ENCODE data around the gene HECW1.
"Not testable (repeated sequence)": the region's sequence is repeated elsewhere in the genome, so short reads cannot be mapped to it uniquely, and the experiment has no call there.

Gene HECW1

DNA sequence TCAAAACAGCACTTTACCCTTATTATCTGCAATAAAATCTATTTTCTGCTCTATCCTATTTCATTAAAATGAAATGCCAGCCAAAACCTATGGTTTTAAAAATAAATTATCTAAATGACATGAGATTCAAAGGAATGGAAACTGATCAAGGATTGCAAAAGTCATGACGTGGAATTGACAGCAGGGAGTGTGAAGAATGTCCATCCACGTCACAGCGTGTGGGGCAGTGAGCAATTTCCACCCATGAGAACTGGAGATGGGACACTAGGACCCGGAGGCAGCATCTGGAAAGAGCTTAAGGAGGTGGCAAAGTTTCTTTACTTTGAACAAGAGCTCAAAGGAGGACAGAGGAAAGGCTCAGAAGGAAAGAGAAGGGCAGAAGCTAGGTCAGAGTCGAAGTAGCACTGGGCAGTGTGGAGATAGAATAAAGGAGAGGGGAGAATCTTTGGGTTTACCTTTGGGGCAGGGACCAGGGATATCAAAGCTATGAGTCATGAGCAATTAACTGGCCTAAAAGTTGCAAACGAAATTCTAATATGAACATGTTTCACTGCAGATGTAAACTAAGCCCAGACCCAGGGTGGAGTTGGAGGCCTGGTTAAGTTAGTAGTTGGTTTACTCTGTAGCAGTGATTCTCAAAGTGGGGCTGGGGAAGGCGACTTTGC is 445.5 kb downstream of the HECW1 start:
- DNase-seq: no peak

DNA sequence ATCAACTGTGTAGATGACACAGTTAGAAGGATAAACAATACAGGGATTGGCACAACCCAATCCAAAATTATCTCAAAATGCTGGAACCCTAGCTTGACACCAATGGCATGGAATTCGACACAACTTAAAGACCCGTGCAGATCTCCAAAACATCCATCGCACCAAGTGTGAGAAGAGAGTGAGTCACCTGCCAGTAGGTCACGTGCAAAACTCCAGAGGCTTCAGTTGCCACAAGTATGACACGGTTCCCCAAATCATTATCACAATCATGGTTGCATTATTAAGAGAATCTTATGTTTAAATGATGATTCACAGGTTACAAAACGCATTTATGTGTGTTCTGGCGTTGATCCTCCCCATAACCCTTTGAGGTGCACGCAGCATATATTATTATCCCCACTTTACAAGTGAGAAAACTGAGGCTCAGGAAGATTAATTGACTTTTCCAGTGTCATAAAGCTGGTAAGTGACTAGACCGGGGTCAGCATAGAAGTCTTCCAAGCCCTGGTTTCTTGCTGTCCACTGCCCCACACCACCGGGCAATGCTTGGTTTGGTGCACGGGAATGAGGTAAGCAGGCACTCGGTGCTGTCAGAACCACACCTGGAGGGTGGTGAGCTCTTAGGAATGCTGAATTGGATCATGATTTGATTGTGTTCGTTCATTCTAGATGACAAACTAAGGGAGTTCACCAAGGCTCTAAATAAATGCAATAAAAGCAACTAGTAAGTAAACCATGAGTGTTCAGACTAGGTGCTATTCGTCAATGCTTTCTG is 446.9 kb downstream of the HECW1 start:
- DNase-seq: no peak

DNA sequence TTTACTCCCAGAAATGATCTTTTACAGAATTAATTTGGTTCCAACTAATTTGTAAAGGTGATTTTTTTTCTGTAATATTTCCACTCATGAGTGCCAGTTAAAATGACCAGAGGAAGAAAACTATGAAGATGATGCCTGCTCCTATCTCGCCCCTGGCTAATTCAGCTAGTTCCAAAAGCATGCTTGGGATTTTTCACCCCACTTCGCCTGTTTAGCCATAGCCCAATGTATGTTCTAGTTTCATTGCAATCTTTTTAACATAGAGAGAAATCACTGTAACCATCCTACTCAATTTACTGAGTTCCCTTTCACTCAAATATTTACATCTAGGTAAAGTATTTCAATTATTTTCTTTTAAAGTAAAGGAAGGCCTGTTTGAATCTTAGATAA is 447.5 kb downstream of the HECW1 start:
- no peak for DNase-seq

DNA sequence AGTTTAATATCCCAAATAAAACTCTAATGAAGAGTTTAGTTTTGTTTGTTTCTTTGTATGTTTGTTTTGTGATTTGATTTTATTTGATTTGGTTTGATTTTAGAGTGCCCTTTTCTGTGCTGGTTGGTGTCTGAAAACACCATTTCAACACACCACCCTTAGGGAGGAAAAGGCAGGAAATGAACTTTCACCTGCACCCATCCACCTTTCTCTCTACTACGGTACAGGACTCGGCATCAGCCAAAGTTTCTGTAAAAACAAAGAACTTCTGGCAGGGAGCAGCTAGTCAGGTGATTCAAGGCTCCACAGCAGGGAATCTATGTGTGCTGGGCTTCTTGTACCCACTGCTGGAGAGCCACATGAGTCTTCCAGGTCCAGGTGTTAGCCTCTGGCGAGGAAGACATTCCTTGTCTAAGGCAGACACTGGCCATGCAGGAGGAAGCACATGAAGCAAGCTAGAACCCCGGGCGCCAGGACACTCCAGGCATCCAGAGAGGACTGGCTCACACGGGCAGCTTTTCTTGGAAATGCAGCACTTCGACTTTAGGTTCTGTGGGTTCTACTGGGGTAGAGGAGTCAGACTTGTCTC is 448.4 kb downstream of the HECW1 start:
- DNase-seq: no peak

DNA sequence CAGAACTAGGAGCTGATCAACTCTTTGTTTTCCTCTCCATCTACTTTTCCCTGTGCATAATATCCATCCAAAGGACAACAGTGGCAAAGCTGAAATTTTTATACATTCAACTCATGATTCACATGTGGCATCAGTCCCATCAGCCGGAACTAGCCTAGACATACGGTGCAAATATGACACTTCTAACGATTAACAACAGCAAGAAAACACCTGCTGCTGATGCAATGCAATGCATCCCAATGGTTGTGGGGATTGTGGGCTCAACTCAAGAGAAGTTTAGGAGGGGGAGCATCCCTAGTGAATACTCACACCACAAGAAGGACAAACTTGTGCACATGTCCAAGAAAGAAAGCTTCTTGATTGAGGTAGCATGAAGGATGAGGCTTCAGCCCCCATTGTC is 449.9 kb downstream of the HECW1 start:
- DNase-seq: no peak

DNA sequence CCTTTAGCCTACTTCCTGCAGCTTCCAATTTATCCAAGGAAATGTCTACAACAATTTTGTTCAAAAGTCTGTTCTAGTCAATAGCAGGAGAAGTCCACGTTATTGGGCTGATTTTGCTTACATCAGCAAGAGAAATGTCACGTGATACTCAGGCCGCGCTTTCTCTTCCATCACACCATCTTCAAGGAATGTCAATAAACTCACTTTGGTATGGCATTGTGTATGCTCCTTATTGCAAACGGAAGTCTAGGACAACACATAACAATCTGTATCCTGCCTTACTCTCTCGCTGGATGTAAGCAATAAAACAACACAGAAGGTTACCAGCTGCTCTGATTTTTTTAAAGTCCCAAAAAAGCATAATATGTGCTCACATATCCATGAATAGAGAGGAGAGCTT is 453.3 kb downstream of the HECW1 start:
- DNase-seq: no peak

DNA sequence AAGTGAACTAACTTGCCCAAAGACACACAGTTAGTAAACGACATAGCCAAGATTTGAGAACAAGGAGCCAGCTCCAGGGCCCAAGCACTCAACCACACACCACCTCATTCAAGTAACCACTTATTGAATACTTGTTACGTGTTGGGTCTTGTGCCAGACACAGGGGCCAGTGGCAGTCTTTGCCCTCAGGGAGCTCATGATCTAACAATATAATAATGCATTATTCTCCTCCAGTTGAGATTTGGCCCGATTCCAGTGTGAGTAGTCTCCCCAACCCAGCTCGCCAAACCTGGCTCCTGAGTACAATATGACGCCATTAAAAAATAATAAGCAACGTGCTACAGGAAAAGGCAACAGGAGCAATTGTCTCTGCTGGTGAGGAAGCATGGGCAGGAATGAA is 456.1 kb downstream of the HECW1 start:
- no peak for DNase-seq

DNA sequence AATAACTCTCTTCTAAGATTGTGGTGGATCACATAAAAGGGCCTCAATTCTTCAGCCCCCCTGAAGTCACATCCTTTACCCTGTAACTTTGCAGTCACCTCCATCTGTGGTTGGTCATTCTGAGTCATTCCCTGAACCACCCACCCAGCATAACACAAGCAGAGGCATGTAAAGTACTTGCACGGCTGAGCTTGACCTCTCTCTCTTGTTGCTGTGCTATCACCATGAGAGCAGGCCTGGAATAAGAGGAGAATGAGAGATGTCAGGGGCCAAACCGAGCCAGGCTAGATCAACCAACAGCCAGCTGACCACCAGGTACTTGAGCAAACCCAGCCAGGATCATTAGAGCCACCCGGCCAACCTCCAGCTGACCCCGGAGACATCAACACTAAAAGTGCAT is 457.0 kb downstream of the HECW1 start:
- DNase-seq: no peak

DNA sequence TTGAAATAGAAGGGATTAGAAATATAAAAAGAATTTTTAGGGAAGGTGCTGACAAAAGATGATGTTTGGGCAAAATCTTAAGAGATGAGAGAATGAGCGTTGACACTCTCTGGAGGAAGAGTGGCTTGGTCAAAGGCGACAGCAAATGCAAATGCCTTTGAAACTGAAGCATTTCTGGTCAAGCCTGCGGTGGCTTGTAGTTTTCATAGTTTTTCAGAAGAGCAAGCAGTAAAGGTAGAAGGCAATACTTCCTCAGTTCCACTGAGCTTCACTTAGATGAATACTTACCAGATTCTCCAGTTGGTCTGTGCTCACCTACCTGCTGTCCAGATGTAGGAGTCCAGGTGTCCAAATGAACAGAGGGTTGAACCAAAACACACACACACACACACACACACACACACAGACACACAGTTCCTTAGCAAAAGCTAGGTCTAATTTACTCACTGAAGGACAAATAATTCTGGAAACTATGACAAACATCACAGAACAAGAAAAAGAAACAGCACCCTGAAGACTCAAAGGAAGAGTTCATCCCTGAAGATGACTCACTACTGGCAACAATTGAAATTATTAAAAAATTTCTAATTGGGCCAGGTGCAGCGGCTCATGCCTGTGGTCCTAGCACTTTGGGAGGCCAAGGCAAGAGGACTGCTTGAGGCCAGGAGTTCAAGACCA is 458.4 kb downstream of the HECW1 start:
- DNase-seq: no peak

DNA sequence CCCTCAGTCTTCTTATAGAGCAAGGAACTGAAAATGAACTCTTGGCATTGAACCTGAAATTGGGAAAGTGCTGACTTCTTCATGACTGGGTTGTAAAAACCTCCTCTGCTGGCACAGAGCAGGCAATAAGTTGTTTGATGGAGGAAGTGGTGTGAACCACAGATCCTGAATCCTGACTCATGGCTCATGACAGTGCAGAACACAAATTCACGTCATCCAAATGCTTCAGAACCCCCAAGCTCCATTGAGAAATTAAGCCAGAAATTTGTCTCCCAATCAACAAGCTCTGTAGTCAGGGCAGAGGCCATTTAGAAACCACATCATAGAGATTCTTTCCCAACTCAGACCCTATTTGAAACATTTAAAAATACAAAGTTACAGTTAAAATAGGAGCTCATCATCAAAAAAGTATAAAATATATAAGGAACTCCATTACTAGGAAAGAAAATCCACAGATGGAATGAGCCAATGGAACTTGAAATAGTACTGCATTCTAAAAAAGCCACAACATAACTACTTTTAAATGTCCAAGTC is 460.1 kb downstream of the HECW1 start:
- DNase-seq: no peak

DNA sequence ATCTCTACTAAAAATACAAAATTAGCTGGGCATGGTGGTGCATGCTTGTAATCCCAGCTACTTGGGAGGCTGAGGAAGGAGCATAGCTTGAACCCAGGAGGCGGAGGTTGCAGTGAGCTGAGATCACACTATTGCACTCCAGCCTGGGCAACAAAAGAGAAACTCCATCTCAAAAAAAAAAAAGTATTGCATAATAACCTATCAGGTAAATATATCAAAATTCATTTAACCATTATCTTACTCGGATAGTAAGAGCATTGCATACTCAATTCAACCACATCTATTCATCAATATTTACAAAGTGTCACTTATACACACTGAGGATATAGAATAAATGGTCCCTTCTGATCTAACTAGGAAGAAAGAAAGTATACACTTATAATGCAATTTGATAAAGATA is 461.4 kb downstream of the HECW1 start:
- DNase-seq: not testable (repeated sequence)

DNA sequence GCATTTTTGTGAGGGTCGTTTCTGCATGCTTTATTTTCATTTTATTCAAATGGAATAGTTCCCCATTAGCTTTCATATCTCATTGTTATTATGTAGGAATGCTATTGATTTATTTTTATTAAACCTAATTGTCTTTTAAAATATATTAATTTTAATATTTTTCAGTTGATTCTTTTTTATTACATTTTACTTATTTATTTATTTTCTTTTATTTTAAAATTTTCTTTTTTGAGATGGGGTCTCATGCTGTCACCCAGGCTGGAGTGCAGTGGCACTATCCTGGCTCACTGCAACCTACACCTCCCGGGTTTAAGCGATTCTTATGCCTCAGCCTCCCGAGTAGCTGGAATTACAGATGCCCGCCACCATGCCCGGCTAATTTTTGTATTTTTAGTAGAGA is 463.1 kb downstream of the HECW1 start:
- no peak for DNase-seq

DNA sequence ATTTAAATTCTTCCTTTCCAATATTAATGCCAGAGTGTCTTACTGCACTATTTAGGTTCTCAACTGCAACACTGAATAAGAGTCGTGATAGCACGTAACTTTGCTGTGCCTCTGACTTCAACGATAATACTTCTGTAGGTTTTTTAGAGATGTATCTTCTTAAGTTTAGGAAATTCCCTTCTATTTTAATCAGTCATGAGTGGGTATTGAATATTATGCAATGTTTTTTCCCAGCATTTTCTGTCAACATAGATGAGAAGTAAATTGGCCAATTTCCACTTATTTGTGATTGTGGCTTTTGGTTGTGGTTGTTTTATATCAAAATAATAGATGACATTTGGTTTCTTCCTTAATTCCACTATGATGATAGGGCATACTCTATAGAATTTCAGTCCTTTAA is 463.8 kb downstream of the HECW1 start:
- no peak for DNase-seq

DNA sequence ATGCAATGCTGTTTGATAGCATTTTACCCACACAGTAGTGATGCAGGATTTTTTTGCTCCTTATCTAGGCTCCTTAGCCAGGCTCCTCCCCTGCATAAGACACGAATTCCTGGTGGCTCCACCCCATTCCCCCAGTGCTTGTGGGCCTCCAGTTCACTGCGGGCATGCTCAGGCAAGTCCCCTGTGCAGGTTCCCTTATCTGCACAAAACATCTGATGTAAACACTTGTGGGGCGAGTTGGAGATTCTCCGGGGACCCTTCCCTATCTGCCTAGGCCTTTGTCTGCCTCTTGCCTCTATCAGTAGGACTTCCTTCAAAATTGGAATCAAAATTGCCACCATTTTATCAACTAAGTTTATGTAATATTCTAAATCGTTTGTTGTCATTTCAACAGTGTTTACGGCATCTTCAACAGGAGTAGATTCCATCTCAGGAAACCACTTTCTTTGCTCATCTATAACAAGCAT is 465.1 kb downstream of the HECW1 start:
- no peak for DNase-seq

DNA sequence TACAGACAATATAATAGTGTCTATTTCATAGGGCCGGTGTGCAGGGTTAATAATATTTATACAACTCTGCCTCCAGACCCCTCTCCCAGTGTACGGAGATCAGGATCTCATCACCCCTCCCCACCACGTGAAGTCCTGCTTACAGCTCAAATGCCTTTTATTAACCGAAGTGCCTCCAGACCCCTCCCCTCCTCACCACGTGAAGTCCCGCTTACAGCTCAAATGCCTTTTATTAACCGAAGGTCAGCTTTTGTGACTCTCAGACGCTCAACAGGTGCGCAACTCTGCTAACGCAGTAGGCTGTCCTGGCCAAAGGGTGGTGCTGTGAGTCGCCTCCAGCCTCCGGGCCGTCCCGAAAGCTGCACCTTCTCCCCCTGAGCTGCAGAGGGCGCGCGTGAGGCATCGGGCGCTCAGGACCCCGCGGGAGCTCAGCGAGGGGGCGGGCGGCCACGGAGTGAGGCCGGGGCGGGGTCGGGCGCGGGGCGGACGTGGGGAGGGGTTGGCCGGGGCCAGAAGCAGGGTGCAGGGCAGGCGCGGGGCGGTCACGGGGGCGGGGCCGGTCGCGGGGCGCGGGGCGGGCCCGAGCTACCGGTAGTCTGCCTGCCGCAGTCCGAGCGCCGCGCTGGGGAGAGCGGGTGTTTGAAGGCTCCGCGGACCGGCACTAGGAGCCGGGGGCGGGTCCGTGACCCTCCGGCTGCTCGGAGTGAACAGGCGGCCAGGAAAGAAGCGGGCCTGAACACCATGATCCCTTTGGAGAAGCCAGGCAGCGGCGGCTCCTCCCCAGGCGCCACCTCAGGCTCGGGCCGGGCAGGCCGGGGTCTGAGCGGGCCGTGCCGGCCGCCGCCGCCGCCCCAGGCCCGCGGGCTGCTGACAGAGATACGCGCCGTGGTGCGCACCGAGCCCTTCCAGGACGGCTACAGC is 470.3 kb downstream of the HECW1 start, which contains the start of gene STK17A:
STK17A (plus strand) TSS at position 606 of the 921 bp plus-strand sequence; CDS start at position 742, 136 bp downstream.
- DNase-seq: peak; percentile 81 to 82

DNA sequence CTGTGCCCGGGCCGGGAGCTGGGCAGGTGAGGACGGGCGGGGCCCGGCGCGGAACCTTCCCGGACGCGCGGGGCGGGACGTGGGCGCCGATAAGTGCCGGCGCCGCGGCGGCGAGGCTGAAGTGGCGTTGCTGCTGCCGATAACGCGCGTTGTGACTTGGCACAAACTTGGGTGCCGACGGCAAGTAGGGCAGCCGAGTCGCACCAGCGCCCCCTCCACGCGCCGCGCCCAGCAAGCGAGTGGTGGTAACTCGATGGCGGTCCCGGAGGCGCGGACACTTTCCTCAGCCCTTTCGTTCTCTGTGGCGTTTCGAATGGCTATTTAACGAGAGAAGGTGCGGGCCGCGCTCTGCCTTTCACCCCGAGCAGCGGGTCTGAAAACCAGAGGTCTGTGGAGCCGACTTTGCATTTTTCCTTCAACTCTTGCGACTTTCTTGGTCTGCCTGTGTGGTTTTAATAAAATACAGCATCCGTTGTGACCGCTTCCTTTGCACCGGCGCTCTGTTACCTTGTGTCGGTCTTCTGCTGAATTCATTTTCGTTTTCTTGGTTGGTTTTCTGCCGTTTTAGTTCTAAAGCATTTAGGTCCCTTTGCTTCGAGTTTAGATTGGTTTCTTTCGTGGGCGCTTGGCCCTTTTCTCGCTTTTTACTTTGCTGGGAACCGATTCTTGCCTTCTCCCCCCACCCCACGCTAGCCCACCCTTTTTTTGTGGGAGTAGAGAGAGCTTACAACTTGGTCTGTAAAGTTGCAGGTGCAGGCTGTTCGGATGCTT is 471.2 kb downstream of the HECW1 start:
- DNase-seq: peak; percentile 37 to 66

DNA sequence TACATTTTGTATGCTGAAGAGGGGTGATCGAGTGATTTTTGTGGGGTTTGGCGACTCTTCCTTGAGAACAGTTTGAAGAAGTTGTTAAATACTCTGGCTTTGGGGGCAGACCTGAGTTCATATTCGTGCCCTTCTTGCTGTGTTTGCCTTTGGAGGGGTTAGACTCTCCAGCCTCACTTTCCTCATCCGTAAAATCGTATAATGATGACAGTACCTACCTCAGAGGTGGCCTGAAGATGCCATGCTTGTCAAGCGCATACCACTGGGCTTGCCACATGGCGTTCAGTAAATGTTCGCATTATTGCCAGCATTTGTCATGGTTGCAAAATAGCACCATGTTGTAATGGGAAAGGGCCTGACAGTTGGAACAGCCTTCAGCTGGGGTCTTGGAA is 471.7 kb downstream of the HECW1 start:
- DNase-seq: no peak

DNA sequence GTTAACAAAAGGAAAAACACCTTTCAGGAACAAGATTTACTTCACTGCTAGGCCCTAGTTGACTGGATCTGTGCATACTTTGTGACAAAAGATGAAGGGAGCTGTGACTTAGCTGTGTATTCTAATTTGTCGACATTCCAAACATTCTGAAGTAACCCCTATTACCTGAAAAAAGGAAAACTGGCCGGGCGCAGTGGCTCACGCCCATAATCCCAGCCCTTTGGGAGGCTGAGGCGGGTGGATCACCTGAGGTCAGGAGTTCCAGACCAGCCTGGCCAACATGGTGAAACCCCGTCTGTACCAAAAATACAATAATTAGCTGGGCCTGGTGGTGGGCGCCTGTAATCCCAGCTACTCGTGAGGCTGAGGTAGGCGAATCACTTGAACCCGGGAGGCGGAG is 472.3 kb downstream of the HECW1 start:
- not testable (repeated sequence) for DNase-seq

DNA sequence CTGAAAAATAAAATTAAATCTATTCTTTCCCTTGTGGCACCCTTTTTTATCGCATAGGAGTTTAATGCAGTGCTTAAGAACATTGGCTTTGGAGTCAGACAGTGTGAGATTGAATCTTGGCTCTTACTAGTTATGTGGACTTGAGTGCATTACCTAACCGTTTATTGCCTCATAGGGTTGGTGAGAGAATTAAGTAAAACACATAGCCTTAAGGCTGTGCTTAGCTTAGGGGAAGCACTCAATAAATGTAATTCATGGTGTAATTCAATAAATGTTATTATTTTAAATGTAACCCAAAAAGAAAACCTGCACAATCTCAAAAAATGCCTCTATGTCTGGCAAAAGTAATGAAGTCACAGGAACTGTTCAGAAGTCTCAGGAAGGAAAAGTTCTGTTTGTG is 473.1 kb downstream of the HECW1 start:
- DNase-seq: no peak

DNA sequence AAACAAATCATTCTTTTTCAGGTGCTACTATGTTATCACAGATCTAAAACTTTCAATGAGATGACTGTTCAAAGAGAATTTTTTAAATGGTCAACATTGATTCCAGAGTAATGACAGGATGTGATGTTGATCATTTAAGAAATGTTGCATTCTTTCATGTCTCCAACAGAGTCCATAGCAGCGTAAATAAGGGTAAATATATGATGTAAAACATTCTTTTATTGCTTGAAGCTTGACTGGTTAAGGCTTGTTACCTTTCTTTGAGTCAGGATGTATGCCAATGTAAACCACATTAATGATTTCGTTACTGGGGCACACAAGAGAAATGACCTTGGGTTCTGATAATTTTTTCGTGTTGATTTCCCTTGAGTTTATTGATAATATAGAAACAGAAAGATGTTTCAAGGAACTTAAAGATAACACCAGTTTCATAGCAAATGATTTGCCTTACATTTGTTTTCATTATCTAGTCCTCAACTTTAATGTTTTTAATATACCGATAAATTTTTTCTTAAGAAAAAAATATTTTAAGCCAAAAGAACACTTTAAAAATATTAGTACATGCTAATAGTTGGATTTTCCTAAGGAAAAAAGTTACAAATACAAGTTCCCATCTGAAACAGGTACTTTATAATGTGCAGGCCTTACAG is 473.9 kb downstream of the HECW1 start:
- DNase-seq: no peak
